Stomach smooth muscle (tissue), 2 donors: ENCODE measurements around the gene GOLGA6L10.
"Not testable (repeated sequence)": the region's sequence is repeated elsewhere in the genome, so short reads cannot be mapped to it uniquely, and the experiment has no call there.

Source experiments
- H3K27ac ChIP-seq: one replicate; pipeline ENCODE4 v1.7.0; 2013; ENCODE audit warnings: mild to moderate bottlenecking, low read length, inconsistent platforms
- H3K27me3 ChIP-seq, 2 donors: one replicate each; pipeline ENCODE4 v1.7.0; 2013; ENCODE audit warnings: low read length in 2 of 2; ENCODE audit not compliant: insufficient read depth in 2 of 2, control insufficient read depth in 1 of 2
- H3K36me3 ChIP-seq, 2 donors: one replicate each; pipeline ENCODE4 v1.7.0; 2013; ENCODE audit warnings: low read length in 2 of 2; ENCODE audit not compliant: control insufficient read depth in 2 of 2, insufficient read depth in 2 of 2
- H3K4me1 ChIP-seq: one replicate; pipeline ENCODE4 v1.7.0; 2013; ENCODE audit warnings: low read length; ENCODE audit not compliant: control insufficient read depth, insufficient read depth
- H3K4me3 ChIP-seq, 2 donors: one replicate each; pipeline ENCODE4 v1.7.0; 2013; ENCODE audit warnings: low read length in 2 of 2
- H3K9ac ChIP-seq, 2 donors: one replicate each; pipeline ENCODE4 v1.7.0; 2013; ENCODE audit warnings: low read length in 2 of 2, mild to moderate bottlenecking in 1 of 2
- H3K9me3 ChIP-seq, 2 donors: one replicate each; pipeline ENCODE4 v1.7.0; 2013; ENCODE audit warnings: low read length in 2 of 2; ENCODE audit not compliant: control insufficient read depth in 2 of 2
- donor health status: healthy.
- donor health status: Pancreatic carcinoma.

The GOLGA6L10 gene

GRCh38 chr15:82371656-82372055 lies 22.4 kb upstream of the GOLGA6L10 start:
- H3K4me1 ChIP-seq, result no peaks in the 10 kb centered on the region
- H3K4me3 ChIP-seq, result no peak overlapping the region
- H3K9me3 ChIP-seq, result no peaks in the 10 kb centered on the region
- no peak overlapping the region for H3K27ac ChIP-seq
- no peaks in the 10 kb centered on the region for H3K36me3 ChIP-seq
- no peak overlapping the region for H3K9ac ChIP-seq
- no peaks in the 10 kb centered on the region for H3K27me3 ChIP-seq

GRCh38 chr15:82367790-82368189 lies 18.5 kb upstream of the GOLGA6L10 start:
- H3K4me3 ChIP-seq, H3K9ac ChIP-seq, H3K27ac ChIP-seq, H3K4me1 ChIP-seq, H3K9me3 ChIP-seq, H3K36me3 ChIP-seq, H3K27me3 ChIP-seq: not testable (repeated sequence)

GRCh38 chr15:82365692-82366323 lies 16.5 kb upstream of the GOLGA6L10 start:
- H3K27me3 ChIP-seq, H3K36me3 ChIP-seq, H3K9ac ChIP-seq, H3K4me3 ChIP-seq, H3K27ac ChIP-seq, H3K4me1 ChIP-seq, H3K9me3 ChIP-seq: not testable (repeated sequence)

- not testable (repeated sequence) for H3K4me1 ChIP-seq, H3K9ac ChIP-seq, H3K27me3 ChIP-seq, H3K4me3 ChIP-seq, H3K27ac ChIP-seq, H3K36me3 ChIP-seq, H3K9me3 ChIP-seq
Observed at GRCh38 chr15:82364548-82364947, 15.3 kb upstream of the GOLGA6L10 start.

- H3K36me3 ChIP-seq, H3K27ac ChIP-seq, H3K27me3 ChIP-seq, H3K9ac ChIP-seq, H3K4me3 ChIP-seq, H3K4me1 ChIP-seq, H3K9me3 ChIP-seq: not testable (repeated sequence)
Observed at GRCh38 chr15:82362790-82363189, 13.5 kb upstream of the GOLGA6L10 start.

- H3K27ac ChIP-seq, H3K27me3 ChIP-seq: not testable (repeated sequence)
Observed at GRCh38 chr15:82360618-82361017, 11.3 kb upstream of the GOLGA6L10 start.

GRCh38 chr15:82355055-82355454 lies 5.8 kb upstream of the GOLGA6L10 start:
- H3K9me3 ChIP-seq, H3K27ac ChIP-seq, H3K4me3 ChIP-seq, H3K36me3 ChIP-seq, H3K27me3 ChIP-seq, H3K9ac ChIP-seq, H3K4me1 ChIP-seq: not testable (repeated sequence)

More at GRCh38 chr15:82360618-82361017, 11.3 kb upstream of the GOLGA6L10 start:
- H3K9me3 ChIP-seq, H3K9ac ChIP-seq, H3K4me3 ChIP-seq, H3K36me3 ChIP-seq, H3K4me1 ChIP-seq: not testable (repeated sequence)

- not testable (repeated sequence) for H3K27me3 ChIP-seq, H3K27ac ChIP-seq, H3K4me1 ChIP-seq, H3K9me3 ChIP-seq, H3K9ac ChIP-seq, H3K36me3 ChIP-seq
- H3K4me3 ChIP-seq, result peak overlapping the region in 1 of 2 donors; percentile 61
Observed at GRCh38 chr15:82354546-82354945, 5.3 kb upstream of the GOLGA6L10 start.

GRCh38 chr15:82347645-82348044 lies 1.6 kb downstream of the GOLGA6L10 start:
- not testable (repeated sequence) for H3K4me3 ChIP-seq, H3K36me3 ChIP-seq, H3K9me3 ChIP-seq, H3K4me1 ChIP-seq, H3K27ac ChIP-seq, H3K27me3 ChIP-seq, H3K9ac ChIP-seq

GRCh38 chr15:82345176-82345575 lies 4.1 kb downstream of the GOLGA6L10 start:
- H3K27me3 ChIP-seq, H3K27ac ChIP-seq, H3K4me1 ChIP-seq, H3K9me3 ChIP-seq, H3K36me3 ChIP-seq, H3K4me3 ChIP-seq, H3K9ac ChIP-seq: not testable (repeated sequence)

GRCh38 chr15:82344421-82344820 lies 4.9 kb downstream of the GOLGA6L10 start:
- H3K9me3 ChIP-seq, H3K9ac ChIP-seq, H3K36me3 ChIP-seq, H3K27me3 ChIP-seq, H3K4me1 ChIP-seq, H3K4me3 ChIP-seq, H3K27ac ChIP-seq: not testable (repeated sequence)
